Measurements from ENCODE around the gene MYH6.

The MYH6 gene

GRCh38 chr14:23444314-23444713, 36.2 kb upstream of the MYH6 start:
- Histone ChIP-seq H3K9ac (ENCODE audit: low read depth in 1 of 2, low read length in 2 of 2) (no peak overlapping the region), H3K4me3 (ENCODE audit: low read depth in 1 of 2, low read length in 2 of 2) (no peak overlapping the region), H3K36me3 (ENCODE audit: control insufficient read depth in 1 of 2, insufficient read depth in 2 of 2, low read length in 2 of 2) (no peaks in the 10 kb centered on the region), H3K4me1 (ENCODE audit: control insufficient read depth in 1 of 2, insufficient read depth in 2 of 2, low read length in 2 of 2) (peaks cover 23 to 32% of the 10 kb centered on the region in 2 donors), H3K27me3 (ENCODE audit: control insufficient read depth in 1 of 2, insufficient read depth in 2 of 2, low read length in 2 of 2) (no peaks in the 10 kb centered on the region), H3K27ac (ENCODE audit: low read depth, low read length) (no peak overlapping the region), H3K9me3 (ENCODE audit: control insufficient read depth in 1 of 2, low read length in 2 of 2) (no peaks in the 10 kb centered on the region)

- Histone ChIP-seq H3K4me3 (ENCODE audit: low read depth in 1 of 2, low read length in 2 of 2) (no peak overlapping the region), H3K27me3 (ENCODE audit: control insufficient read depth in 1 of 2, insufficient read depth in 2 of 2, low read length in 2 of 2) (no peaks in the 10 kb centered on the region), H3K9ac (ENCODE audit: low read depth in 1 of 2, low read length in 2 of 2) (no peak overlapping the region), H3K9me3 (ENCODE audit: control insufficient read depth in 1 of 2, low read length in 2 of 2) (no peaks in the 10 kb centered on the region), H3K4me1 (ENCODE audit: control insufficient read depth in 1 of 2, insufficient read depth in 2 of 2, low read length in 2 of 2) (peaks cover 23 to 29% of the 10 kb centered on the region in 2 donors), H3K36me3 (ENCODE audit: control insufficient read depth in 1 of 2, insufficient read depth in 2 of 2, low read length in 2 of 2) (no peaks in the 10 kb centered on the region), H3K27ac (ENCODE audit: low read depth, low read length) (no peak overlapping the region)
These were observed 35.8 kb upstream of the MYH6 start for GRCh38 chr14:23443881-23444280.

GRCh38 chr14:23443411-23443812, 35.3 kb upstream of the MYH6 start:
- no peak overlapping the region for H3K27ac ChIP-seq (ENCODE audit: low read depth, low read length)
- H3K4me1 ChIP-seq (ENCODE audit: control insufficient read depth in 1 of 2, insufficient read depth in 2 of 2, low read length in 2 of 2) = peaks cover 20 to 24% of the 10 kb centered on the region in 2 donors
- H3K9me3 ChIP-seq (ENCODE audit: control insufficient read depth in 1 of 2, low read length in 2 of 2) = no peaks in the 10 kb centered on the region
- no peaks in the 10 kb centered on the region for H3K36me3 ChIP-seq (ENCODE audit: control insufficient read depth in 1 of 2, insufficient read depth in 2 of 2, low read length in 2 of 2)
- H3K4me3 ChIP-seq (ENCODE audit: low read depth in 1 of 2, low read length in 2 of 2) = no peak overlapping the region
- H3K27me3 ChIP-seq (ENCODE audit: control insufficient read depth in 1 of 2, insufficient read depth in 2 of 2, low read length in 2 of 2) = no peaks in the 10 kb centered on the region
- H3K9ac ChIP-seq (ENCODE audit: low read depth in 1 of 2, low read length in 2 of 2) = no peak overlapping the region

GRCh38 chr14:23442721-23443356, 34.8 kb upstream of the MYH6 start:
- Histone ChIP-seq H3K4me1 (ENCODE audit: control insufficient read depth in 1 of 2, insufficient read depth in 2 of 2, low read length in 2 of 2) (peaks cover 16 to 19% of the 10 kb centered on the region in 2 donors), H3K9me3 (ENCODE audit: control insufficient read depth in 1 of 2, low read length in 2 of 2) (no peaks in the 10 kb centered on the region), H3K9ac (ENCODE audit: low read depth in 1 of 2, low read length in 2 of 2) (no peak overlapping the region), H3K27ac (ENCODE audit: low read depth, low read length) (no peak overlapping the region), H3K36me3 (ENCODE audit: control insufficient read depth in 1 of 2, insufficient read depth in 2 of 2, low read length in 2 of 2) (no peaks in the 10 kb centered on the region), H3K4me3 (ENCODE audit: low read depth in 1 of 2, low read length in 2 of 2) (no peak overlapping the region), H3K27me3 (ENCODE audit: control insufficient read depth in 1 of 2, insufficient read depth in 2 of 2, low read length in 2 of 2) (no peaks in the 10 kb centered on the region)

- Histone ChIP-seq H3K27ac (ENCODE audit: low read depth, low read length) (no peak overlapping the region), H3K4me3 (ENCODE audit: low read depth in 1 of 2, low read length in 2 of 2) (no peak overlapping the region)
These were observed 33.0 kb upstream of the MYH6 start for GRCh38 chr14:23441076-23441475.

GRCh38 chr14:23439107-23439835, 31.2 kb upstream of the MYH6 start:
- H3K9ac ChIP-seq (ENCODE audit: low read depth in 1 of 2, low read length in 2 of 2) = no peak overlapping the region
- no peaks in the 10 kb centered on the region for H3K36me3 ChIP-seq (ENCODE audit: control insufficient read depth in 1 of 2, insufficient read depth in 2 of 2, low read length in 2 of 2)
- no peaks in the 10 kb centered on the region for H3K27me3 ChIP-seq (ENCODE audit: control insufficient read depth in 1 of 2, insufficient read depth in 2 of 2, low read length in 2 of 2)
- no peak overlapping the region for H3K27ac ChIP-seq (ENCODE audit: low read depth, low read length)
- no peaks in the 10 kb centered on the region for H3K9me3 ChIP-seq (ENCODE audit: control insufficient read depth in 1 of 2, low read length in 2 of 2)
- no peak overlapping the region for H3K4me3 ChIP-seq (ENCODE audit: low read depth in 1 of 2, low read length in 2 of 2)
- no peaks in the 10 kb centered on the region for H3K4me1 ChIP-seq (ENCODE audit: control insufficient read depth in 1 of 2, insufficient read depth in 2 of 2, low read length in 2 of 2)

More at GRCh38 chr14:23441076-23441475, 33.0 kb upstream of the MYH6 start:
- Histone ChIP-seq H3K27me3 (ENCODE audit: control insufficient read depth in 1 of 2, insufficient read depth in 2 of 2, low read length in 2 of 2) (no peaks in the 10 kb centered on the region), H3K36me3 (ENCODE audit: control insufficient read depth in 1 of 2, insufficient read depth in 2 of 2, low read length in 2 of 2) (no peaks in the 10 kb centered on the region), H3K9ac (ENCODE audit: low read depth in 1 of 2, low read length in 2 of 2) (no peak overlapping the region), H3K4me1 (ENCODE audit: control insufficient read depth in 1 of 2, insufficient read depth in 2 of 2, low read length in 2 of 2) (peaks cover 0 to 2% of the 10 kb centered on the region in 2 donors), H3K9me3 (ENCODE audit: control insufficient read depth in 1 of 2, low read length in 2 of 2) (no peaks in the 10 kb centered on the region)

GRCh38 chr14:23438101-23438971, 30.3 kb upstream of the MYH6 start:
- H3K4me3 ChIP-seq (ENCODE audit: low read depth in 1 of 2, low read length in 2 of 2) = no peak overlapping the region
- H3K27me3 ChIP-seq (ENCODE audit: control insufficient read depth in 1 of 2, insufficient read depth in 2 of 2, low read length in 2 of 2) = no peaks in the 10 kb centered on the region
- H3K36me3 ChIP-seq (ENCODE audit: control insufficient read depth in 1 of 2, insufficient read depth in 2 of 2, low read length in 2 of 2) = no peaks in the 10 kb centered on the region
- H3K9me3 ChIP-seq (ENCODE audit: control insufficient read depth in 1 of 2, low read length in 2 of 2) = no peaks in the 10 kb centered on the region
- no peaks in the 10 kb centered on the region for H3K4me1 ChIP-seq (ENCODE audit: control insufficient read depth in 1 of 2, insufficient read depth in 2 of 2, low read length in 2 of 2)
- H3K27ac ChIP-seq (ENCODE audit: low read depth, low read length) = no peak overlapping the region
- no peak overlapping the region for H3K9ac ChIP-seq (ENCODE audit: low read depth in 1 of 2, low read length in 2 of 2)

GRCh38 chr14:23437133-23438100, 29.3 kb upstream of the MYH6 start:
- H3K4me1 ChIP-seq (ENCODE audit: control insufficient read depth in 1 of 2, insufficient read depth in 2 of 2, low read length in 2 of 2) = no peaks in the 10 kb centered on the region
- H3K27me3 ChIP-seq (ENCODE audit: control insufficient read depth in 1 of 2, insufficient read depth in 2 of 2, low read length in 2 of 2) = no peaks in the 10 kb centered on the region
- no peak overlapping the region for H3K4me3 ChIP-seq (ENCODE audit: low read depth in 1 of 2, low read length in 2 of 2)
- no peaks in the 10 kb centered on the region for H3K36me3 ChIP-seq (ENCODE audit: control insufficient read depth in 1 of 2, insufficient read depth in 2 of 2, low read length in 2 of 2)
- H3K9ac ChIP-seq (ENCODE audit: low read depth in 1 of 2, low read length in 2 of 2) = no peak overlapping the region
- no peak overlapping the region for H3K27ac ChIP-seq (ENCODE audit: low read depth, low read length)
- H3K9me3 ChIP-seq (ENCODE audit: control insufficient read depth in 1 of 2, low read length in 2 of 2) = no peaks in the 10 kb centered on the region

- no peaks in the 10 kb centered on the region for H3K36me3 ChIP-seq (ENCODE audit: control insufficient read depth in 1 of 2, insufficient read depth in 2 of 2, low read length in 2 of 2)
- no peak overlapping the region for H3K9ac ChIP-seq (ENCODE audit: low read depth in 1 of 2, low read length in 2 of 2)
- H3K4me3 ChIP-seq (ENCODE audit: low read depth in 1 of 2, low read length in 2 of 2) = no peak overlapping the region
- H3K9me3 ChIP-seq (ENCODE audit: control insufficient read depth in 1 of 2, low read length in 2 of 2) = no peaks in the 10 kb centered on the region
- no peaks in the 10 kb centered on the region for H3K27me3 ChIP-seq (ENCODE audit: control insufficient read depth in 1 of 2, insufficient read depth in 2 of 2, low read length in 2 of 2)
- H3K27ac ChIP-seq (ENCODE audit: low read depth, low read length) = no peak overlapping the region
- no peaks in the 10 kb centered on the region for H3K4me1 ChIP-seq (ENCODE audit: control insufficient read depth in 1 of 2, insufficient read depth in 2 of 2, low read length in 2 of 2)
These were observed 28.5 kb upstream of the MYH6 start for GRCh38 chr14:23436327-23437132.
